WTC11 (cell line): ENCODE results near the gene B3GNT4.

Source experiments
- CTCF ChIP-seq: fragments of 200-600 bp; IDR thresholded peaks from 2 replicates; pipeline ENCODE4 v1.8.0; 2022; ENCODE audit warnings: antibody characterized with exemption
- JUN ChIP-seq: sonication (generic); formaldehyde crosslinking; IDR thresholded peaks from 2 replicates; pipeline ENCODE4 v1.8.0; 2023; ENCODE audit warnings: mild to moderate bottlenecking, missing genetic modification reagents
- TF ChIP-seq, protein P1 (sequence below): sonication (generic); formaldehyde crosslinking; IDR thresholded peaks from 2 replicates; pipeline ENCODE4 v1.8.0; 2022; ENCODE audit warnings: mild to moderate bottlenecking, missing genetic modification reagents

GRCh38 chr12:122159882-122160281, 43.6 kb upstream of the B3GNT4 start:
- TF ChIP-seq CTCF (no peak), JUN (CRISPR knock-in tag) (no peak)
- TF ChIP-seq, protein P1, sequence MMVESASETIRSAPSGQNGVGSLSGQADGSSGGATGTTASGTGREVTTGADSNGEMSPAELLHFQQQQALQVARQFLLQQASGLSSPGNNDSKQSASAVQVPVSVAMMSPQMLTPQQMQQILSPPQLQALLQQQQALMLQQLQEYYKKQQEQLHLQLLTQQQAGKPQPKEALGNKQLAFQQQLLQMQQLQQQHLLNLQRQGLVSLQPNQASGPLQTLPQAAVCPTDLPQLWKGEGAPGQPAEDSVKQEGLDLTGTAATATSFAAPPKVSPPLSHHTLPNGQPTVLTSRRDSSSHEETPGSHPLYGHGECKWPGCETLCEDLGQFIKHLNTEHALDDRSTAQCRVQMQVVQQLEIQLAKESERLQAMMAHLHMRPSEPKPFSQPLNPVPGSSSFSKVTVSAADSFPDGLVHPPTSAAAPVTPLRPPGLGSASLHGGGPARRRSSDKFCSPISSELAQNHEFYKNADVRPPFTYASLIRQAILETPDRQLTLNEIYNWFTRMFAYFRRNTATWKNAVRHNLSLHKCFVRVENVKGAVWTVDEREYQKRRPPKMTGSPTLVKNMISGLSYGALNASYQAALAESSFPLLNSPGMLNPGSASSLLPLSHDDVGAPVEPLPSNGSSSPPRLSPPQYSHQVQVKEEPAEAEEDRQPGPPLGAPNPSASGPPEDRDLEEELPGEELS (CRISPR knock-in tag) = no peak
